NT2/D1 (cell line): ENCODE results near the gene SLC4A7.

Source experiments
- DNase-seq: peaks from one replicate; pipeline ENCODE4 v3.0.0-alpha.2; 2011; ENCODE audit warnings: low read depth, low spot score
- H3K27me3 ChIP-seq: 2 replicates; pipeline ENCODE4 v1.6.0; 2011; ENCODE audit warnings: mild to moderate bottlenecking; ENCODE audit not compliant: insufficient read length, insufficient read depth
- H3K36me3 ChIP-seq: 2 replicates; pipeline ENCODE4 v1.6.1; 2011; ENCODE audit warnings: mild to moderate bottlenecking, low read length, mixed read lengths; ENCODE audit not compliant: insufficient read depth, insufficient read length
- H3K4me1 ChIP-seq: 2 replicates; pipeline ENCODE4 v1.5.1; 2011; ENCODE audit not compliant: insufficient read depth, insufficient read length
- H3K4me3 ChIP-seq: 2 replicates; pipeline ENCODE4 v1.5.1; 2011; ENCODE audit warnings: low read depth; ENCODE audit not compliant: insufficient read length
- H3K9ac ChIP-seq: 2 replicates; pipeline ENCODE4 v1.6.0; 2011; ENCODE audit warnings: low read depth; ENCODE audit not compliant: insufficient read length
- H3K9me3 ChIP-seq: 2 replicates; pipeline ENCODE4 v1.5.1; 2011; ENCODE audit warnings: mild to moderate bottlenecking, low read length; ENCODE audit not compliant: insufficient read depth
- SUZ12 ChIP-seq: IDR thresholded peaks from 2 replicates; pipeline ENCODE4 v1.6.1; 2011; ENCODE audit not compliant: insufficient read length, insufficient read depth; ENCODE audit errors: extremely low read depth
- YY1 ChIP-seq: IDR thresholded peaks from 2 replicates; pipeline ENCODE4 v1.6.1; 2011; ENCODE audit not compliant: insufficient read length, insufficient read depth
- ZNF274 ChIP-seq: IDR thresholded peaks from 2 replicates; pipeline ENCODE4 v1.6.1; 2011; ENCODE audit warnings: mild to moderate bottlenecking, low read depth, low read length

The SLC4A7 gene

GRCh38 chr3:27357665-27358258 is 126.4 kb downstream of the SLC4A7 start:
- Histone ChIP-seq H3K36me3 (no peaks in the 10 kb centered on the region), H3K9me3 (no peaks in the 10 kb centered on the region), H3K4me3 (no peak overlapping the region), H3K4me1 (no peaks in the 10 kb centered on the region), H3K9ac (no peak overlapping the region), H3K27me3 (no peaks in the 10 kb centered on the region)
- DNase-seq, result peak; percentile 69
- no peak for TF ChIP-seq YY1
- TF ChIP-seq ZNF274, result no peak
- TF ChIP-seq SUZ12, result no peak

GRCh38 chr3:27356976-27357375 is 127.2 kb downstream of the SLC4A7 start:
- H3K36me3 ChIP-seq, result no peaks in the 10 kb centered on the region
- no peaks in the 10 kb centered on the region for H3K4me1 ChIP-seq
- H3K27me3 ChIP-seq, result no peaks in the 10 kb centered on the region
- H3K4me3 ChIP-seq, result no peak overlapping the region
- no peak for DNase-seq
- no peak overlapping the region for H3K9ac ChIP-seq
- no peak for TF ChIP-seq SUZ12
- no peak for TF ChIP-seq YY1
- TF ChIP-seq ZNF274, result no peak
- no peaks in the 10 kb centered on the region for H3K9me3 ChIP-seq

GRCh38 chr3:27354588-27355203 is 129.5 kb downstream of the SLC4A7 start:
- Histone ChIP-seq H3K4me3 (no peak overlapping the region), H3K36me3 (no peaks in the 10 kb centered on the region), H3K4me1 (no peaks in the 10 kb centered on the region), H3K9me3 (no peaks in the 10 kb centered on the region), H3K27me3 (no peaks in the 10 kb centered on the region), H3K9ac (no peak overlapping the region)
- DNase-seq, result peak; percentile 13
- TF ChIP-seq YY1, result no peak
- TF ChIP-seq ZNF274, result no peak
- TF ChIP-seq SUZ12, result no peak

GRCh38 chr3:27354161-27354560 is 130.0 kb downstream of the SLC4A7 start:
- Histone ChIP-seq H3K9ac (no peak overlapping the region), H3K4me1 (no peaks in the 10 kb centered on the region), H3K9me3 (no peaks in the 10 kb centered on the region), H3K4me3 (no peak overlapping the region), H3K36me3 (no peaks in the 10 kb centered on the region), H3K27me3 (no peaks in the 10 kb centered on the region)
- DNase-seq, result no peak
- no peak for TF ChIP-seq ZNF274
- TF ChIP-seq YY1, result no peak
- TF ChIP-seq SUZ12, result no peak

GRCh38 chr3:27353221-27353620 is 131.0 kb downstream of the SLC4A7 start:
- Histone ChIP-seq H3K36me3 (no peaks in the 10 kb centered on the region), H3K9me3 (no peaks in the 10 kb centered on the region), H3K27me3 (no peaks in the 10 kb centered on the region), H3K4me3 (no peak overlapping the region), H3K9ac (no peak overlapping the region), H3K4me1 (no peaks in the 10 kb centered on the region)
- TF ChIP-seq ZNF274 (no peak), SUZ12 (no peak), YY1 (no peak)
- no peak for DNase-seq

GRCh38 chr3:27352047-27352446 is 132.1 kb downstream of the SLC4A7 start:
- H3K27me3 ChIP-seq, result no peaks in the 10 kb centered on the region
- H3K9ac ChIP-seq, result no peak overlapping the region
- DNase-seq, result no peak
- TF ChIP-seq SUZ12 (no peak), YY1 (no peak), ZNF274 (no peak)
- H3K4me3 ChIP-seq, result no peak overlapping the region
- no peaks in the 10 kb centered on the region for H3K9me3 ChIP-seq
- H3K36me3 ChIP-seq, result no peaks in the 10 kb centered on the region
- no peaks in the 10 kb centered on the region for H3K4me1 ChIP-seq

GRCh38 chr3:27349832-27350231 is 134.4 kb downstream of the SLC4A7 start:
- Histone ChIP-seq H3K27me3 (no peaks in the 10 kb centered on the region), H3K36me3 (no peaks in the 10 kb centered on the region), H3K4me1 (no peaks in the 10 kb centered on the region), H3K9me3 (no peaks in the 10 kb centered on the region), H3K9ac (no peak overlapping the region), H3K4me3 (no peak overlapping the region)
- TF ChIP-seq ZNF274 (no peak), SUZ12 (no peak), YY1 (no peak)
- DNase-seq, result no peak
